GM19023 (cell line): ENCODE data around the gene HOMER3.
"Not testable (repeated sequence)": the region's sequence is repeated elsewhere in the genome, so short reads cannot be mapped to it uniquely, and the experiment has no call there.

Source experiments
- ATAC-seq: cut with Tn5 transposase; IDR thresholded peaks from one replicate; pipeline ENCODE4 v1.9.1; 2021; ENCODE audit warnings: mild to moderate bottlenecking, moderate library complexity; ENCODE audit not compliant: unreplicated experiment

HOMER3 gene

GRCh38 chr19:18903156-18904037 lies 37.6 kb downstream of the HOMER3 start:
- ATAC-seq = no peak

DNA sequence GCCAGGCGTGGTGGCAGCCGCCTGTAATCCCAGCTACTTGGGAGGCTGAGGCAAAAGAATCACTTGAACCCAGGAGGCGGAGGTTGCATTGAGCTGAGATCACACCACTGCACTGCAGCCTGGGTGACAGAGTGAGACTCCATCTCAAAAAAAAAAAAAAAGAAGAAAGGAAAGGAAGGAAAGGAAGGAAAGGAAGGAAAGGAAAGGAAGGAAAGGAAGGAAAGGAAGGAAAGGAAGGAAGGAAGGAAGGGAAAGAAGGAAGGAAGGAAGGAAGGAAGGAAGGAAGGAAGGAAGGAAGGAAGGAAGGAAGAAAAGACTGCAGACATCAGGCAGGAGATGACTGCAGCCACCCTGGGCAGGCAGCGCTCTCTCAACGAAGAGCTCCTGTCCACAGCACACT lies 38.5 kb downstream of the HOMER3 start:
- ATAC-seq = not testable (repeated sequence)

DNA sequence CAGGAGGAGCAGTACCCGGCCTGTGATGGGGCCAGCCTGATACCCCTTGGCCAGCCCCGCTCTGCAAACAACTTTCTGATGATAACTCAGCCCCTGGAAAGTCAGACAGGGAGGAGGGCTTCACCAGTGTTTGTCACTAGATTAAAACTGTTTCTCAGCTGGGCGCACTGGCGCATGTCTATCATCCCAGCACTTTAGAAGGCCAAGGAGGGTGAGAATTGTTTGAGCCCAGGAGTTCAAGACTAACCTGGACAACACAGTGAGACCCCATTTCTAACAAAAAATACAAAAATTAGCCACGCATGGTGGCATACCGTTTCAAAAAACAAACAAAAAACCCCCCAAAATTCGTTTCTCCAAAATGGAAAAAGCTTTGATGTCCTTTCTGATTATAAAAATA lies 39.5 kb downstream of the HOMER3 start:
- ATAC-seq = no peak

DNA sequence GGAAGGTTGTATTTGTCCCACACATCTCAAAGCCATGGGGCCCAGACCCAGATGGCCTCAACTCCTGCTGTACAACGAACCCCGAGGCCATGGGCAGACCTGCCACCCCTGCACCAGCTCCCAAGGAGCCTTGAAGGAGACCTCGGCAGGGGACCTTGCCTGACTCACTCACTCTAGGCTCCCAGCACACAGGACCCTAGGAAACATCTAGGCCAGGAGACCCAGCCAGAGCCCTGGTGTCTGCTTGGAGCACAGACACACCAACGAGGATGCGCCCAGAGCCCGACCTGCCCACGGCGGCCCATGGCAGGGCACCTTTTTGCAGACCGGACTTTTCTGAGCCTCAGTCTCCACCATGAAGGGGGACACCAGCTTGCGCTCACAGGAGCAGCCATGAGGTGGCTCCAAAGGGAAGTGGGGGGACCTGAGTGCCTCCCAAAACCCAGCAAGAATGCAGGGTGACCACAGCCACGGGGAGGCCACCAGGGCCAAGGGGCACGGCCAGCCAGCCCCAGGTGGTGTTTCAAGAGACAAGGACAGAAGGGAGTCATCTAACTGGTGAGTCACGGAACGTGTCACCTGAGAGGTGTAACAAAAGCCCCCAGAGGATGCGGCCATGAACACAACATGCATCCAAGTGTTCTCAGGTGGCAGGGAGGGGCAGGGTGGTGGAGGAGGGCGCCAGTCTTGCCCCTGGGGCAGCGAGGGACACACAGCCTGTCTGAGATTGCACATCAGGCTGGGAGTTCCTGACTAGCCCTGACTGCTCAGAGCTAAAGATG lies 40.1 kb downstream of the HOMER3 start:
- no peak for ATAC-seq

DNA sequence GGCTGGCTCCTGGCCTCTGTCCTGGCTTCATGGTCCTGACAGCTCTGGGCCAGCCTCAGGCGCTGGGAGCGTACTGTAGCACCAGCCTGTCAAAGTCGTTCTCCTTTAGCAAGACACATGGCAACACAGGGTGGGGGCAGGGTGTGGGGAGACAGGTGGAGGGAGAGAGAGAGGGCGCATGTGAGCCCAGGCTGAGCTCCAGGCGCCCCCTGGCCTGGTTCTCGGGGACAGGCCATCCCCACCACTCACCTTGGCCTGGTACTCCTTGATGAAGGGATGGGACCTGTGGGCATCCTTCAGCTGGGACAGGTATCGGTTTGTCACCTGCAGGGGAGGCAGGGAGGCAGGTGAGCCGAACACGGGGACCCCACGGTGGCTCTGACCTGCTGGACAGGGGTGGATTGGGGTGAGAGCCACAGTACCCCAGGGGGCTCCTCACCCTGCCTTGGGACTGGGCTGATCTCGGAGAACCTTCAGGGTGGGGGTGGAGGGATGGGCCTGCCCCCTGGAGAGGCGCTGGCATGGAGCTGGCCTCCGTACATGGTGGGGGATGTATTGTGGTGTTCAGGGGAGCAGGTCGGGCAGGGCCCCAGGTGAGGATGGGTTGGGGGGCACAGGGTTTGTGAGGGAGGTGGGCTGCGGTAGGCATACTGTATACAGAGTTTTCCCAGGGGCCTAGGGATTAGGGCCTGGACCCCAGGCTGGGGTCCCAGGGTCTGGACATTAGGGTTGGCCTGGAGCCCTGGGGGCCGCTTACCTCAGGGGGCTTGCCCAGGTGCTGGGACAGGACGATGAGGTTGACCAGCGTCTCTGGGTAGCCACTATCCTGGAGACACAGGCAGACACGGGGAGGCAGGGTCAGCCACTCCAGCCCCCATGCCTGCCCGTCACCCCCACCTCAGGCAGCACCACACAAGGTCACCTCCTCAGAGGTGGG lies 41.1 kb downstream of the HOMER3 start:
- ATAC-seq = no peak

DNA sequence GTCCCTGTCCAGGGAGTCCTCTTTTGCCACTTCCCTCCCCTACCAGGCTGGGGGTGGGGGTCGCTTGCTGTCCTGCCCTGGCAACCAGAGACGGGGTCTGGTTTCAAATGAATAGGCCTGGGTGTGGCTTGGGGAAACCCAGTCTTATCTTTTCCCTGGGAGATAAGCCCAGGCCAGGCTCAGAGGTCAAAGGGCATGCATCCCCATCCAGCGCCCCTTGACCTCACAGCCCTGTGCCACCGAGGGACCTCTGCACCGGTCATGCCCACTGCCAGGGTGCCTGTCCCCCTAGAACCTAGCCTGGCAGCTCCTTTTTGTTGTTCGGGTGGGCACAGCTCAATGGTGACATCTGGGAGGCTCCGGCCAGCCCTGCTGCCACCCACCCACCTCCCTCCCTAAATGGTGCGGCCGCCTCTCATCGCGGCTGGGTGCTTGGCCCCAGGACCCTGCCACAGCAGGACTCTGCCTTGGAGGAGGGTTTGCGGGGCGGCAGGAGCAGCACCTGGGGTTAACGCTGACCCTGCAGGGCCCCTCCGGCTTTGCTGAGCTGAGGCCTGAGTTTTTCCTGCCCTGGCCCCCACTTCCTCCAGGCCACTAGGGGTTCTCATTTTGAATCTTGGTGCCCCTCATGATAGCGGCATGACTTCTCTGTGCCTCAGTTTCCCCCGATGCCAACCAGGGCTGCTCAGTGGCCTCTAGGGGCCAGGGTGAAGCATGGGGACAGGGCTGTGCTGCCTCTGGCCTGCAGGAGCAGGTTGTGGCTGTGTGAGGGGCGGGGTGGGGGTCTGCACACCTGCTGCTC lies 42.2 kb downstream of the HOMER3 start:
- no peak for ATAC-seq

DNA sequence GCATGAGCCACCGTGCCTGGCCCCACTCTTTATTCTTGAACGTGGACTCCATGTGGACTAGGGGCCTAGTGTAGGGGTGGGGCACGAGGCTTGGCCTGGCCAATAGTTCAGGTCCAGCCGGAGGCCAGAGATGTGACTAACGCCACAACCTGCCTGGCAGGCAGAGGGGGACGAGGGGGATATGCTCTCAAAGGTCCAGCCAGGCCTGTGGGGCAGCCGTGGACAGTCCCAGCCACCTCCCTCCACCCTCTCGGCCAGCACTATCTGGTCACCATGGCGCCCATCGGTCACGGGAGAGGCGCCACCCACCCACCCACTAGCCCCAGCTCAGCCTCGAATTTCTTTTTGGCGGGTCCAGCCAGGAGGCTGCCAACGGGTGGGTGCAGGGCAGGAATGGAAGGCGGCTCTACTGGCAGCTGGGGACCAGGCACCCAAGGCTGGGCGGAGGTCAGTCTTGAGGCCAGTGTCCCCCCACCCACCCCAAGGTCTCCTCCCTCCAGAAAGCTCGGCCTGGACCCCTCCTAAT lies 42.9 kb downstream of the HOMER3 start:
- ATAC-seq = no peak

DNA sequence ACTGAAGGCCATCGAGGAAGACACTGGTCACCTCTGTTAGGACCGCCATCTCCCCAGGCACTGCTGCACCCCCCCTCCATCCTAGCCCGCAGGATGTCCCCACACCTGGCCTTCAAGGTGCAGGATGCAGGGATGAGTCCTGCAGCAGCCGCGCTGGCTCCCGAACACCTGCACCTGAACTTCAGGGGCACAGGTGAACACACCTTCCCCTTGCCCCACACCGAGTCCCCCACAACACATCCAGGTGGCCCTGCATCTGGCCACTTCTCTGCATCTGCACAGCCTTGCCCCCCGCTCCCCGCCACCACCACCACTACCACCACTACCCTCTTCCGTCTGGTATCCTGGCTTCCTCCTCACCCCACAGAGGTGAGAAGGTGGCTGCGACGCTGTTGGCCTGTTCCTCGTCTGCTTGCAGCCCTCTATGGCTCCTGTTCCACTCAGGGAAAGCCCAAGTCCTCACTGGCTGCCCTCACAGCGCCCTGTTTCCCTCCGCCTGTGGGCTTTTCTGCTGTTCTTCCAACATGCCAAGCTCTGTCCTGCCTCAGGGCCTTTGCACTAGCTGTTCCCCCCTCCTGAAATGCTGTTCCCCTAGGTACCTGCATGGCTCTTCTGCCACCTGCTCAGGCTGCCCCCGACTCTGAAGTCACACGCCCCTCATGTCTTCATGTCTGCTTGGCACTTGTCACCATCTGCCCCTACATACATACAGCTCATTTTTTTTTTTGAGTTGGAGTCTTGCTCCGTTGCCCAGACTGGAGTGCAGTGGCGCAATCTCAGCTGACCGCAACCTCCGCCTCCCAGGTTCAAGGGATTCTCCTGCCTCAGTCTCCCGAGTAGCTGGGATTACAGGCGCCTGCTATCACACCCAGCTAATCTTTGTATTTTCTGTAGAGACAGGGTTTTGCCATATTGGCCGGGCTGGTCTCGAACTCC lies 43.7 kb downstream of the HOMER3 start:
- no peak for ATAC-seq

DNA sequence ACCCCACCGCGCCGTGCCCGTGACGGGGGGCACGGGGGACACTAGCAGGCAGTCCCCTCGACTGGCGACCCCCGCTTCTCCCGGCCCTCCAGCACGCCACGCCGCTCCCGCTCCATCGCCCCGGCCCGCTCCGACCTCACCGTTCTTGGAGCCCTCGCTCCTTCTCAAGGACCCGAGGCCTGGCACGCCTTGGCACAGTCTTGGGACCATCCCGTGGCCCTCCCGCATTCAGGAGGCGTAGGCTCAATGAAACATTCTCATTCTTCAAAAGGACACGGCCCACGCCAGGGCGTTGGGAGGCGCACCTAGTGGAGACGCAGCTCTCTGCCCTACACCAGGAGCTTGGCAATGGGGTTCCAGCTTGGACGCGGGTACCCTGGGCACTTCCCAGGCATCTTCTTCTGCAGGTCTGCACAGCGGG lies 44.6 kb downstream of the HOMER3 start:
- ATAC-seq = no peak

DNA sequence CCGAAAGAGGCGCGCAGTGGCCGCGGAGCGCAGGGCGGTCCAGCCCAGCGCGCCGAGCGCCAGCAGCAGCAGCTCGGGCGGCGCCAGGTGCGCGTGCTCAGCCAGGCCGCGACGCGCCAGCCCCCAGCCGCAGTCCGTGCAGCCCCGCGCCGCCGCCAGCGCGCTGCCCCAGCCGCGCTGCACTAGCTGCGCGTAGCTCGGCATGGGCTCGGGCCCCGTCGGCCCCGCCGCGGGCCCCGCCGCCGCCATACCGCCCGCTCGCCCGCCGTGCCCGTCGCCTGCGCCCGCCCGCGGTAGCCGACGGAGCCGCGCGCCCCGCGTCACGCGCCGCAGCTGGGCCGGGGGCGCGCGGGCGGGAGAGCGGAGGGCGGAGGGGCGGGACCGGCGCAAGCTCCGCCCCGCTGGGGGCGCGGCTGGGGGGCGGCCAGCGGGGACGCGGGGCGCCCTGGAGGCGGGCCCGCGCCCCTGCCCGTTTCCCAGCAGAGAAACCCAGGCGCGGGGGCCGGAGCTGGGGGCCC lies 45.1 kb downstream of the HOMER3 start, which contains the start of gene CERS1:
TSS of gene CERS1 (minus strand) at position 335 of the 518 bp plus-strand sequence. CDS start at position 249, 86 bp downstream.
- ATAC-seq = no peak

DNA sequence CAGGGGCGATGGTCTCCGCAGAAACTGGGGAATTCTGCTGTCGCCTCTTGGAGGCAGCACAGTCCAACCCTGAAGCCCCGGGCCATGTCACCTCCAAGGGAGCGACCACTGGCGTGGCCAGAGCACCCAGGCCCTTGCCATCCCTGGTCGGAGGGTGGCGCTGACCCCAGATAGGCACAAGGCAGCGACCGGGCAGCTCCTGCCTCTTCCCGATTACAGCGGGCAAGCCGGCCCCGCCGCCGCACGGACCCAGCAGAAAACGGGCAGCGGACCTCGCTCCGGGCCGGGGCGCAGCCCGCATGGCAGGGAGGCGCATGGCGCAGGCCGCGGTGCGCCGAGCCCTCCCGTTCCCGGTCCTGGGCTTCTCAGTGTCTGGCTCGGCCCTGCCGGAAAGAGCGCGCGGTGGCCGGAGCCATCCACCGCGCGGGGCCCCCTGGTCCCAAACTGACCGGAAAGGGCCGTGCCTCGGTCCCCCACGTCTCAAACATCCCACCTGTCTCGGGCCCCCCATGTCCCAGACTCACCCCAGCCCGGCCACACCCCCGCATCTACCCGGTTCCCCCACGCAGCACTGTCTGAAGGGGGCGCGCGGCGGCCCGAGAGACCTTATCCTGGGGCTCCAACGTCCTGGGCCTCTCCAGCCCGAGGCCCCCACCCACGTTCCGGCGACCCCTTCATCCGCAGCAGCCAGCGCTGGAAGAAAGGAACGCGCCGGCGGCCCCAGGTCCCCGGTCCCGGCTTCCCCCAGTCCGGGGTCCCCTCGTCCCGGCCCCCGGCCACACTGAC lies 45.8 kb downstream of the HOMER3 start:
- no peak for ATAC-seq

GRCh38 chr19:18894254-18895037 lies 46.6 kb downstream of the HOMER3 start:
- ATAC-seq = no peak

GRCh38 chr19:18893587-18894253 lies 47.3 kb downstream of the HOMER3 start:
- no peak for ATAC-seq

DNA sequence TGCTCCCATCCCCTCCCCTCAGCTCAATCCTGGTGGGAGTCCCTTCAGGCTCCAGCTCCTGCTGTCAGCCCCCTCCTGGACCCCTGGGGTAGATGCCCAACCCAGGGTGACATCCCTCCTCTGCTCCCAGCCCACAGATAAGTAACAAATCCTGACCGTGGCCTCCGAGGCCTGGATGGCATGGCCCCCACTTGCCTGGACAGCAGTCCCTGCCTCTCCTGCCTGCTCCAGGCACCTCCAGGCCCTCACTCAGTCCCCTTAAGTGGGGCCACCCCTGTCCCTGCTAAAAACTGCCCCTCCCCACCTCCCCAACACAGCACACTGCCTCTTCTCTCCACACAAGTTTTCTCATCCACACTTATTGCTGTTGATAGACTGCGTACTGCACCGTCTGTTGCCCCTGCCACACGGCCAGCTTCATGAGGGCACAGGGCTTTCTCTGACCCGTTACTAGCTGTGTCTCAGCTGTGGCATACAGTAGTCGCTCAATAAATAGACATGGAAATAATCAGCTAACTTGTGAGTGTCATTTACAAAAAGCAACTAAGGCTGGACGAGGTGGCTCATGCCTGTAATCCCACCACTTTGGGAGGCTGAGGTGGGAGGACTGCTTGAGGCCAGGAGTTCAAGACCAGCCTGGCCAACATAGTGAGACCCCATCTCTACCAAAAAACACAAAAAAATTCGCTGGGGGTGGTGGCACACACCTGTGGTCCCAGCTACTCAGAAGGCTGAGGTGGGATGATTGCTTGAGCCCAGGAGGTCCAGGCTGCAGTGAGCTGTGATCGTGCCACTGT lies 50.9 kb downstream of the HOMER3 start:
- ATAC-seq = no peak

DNA sequence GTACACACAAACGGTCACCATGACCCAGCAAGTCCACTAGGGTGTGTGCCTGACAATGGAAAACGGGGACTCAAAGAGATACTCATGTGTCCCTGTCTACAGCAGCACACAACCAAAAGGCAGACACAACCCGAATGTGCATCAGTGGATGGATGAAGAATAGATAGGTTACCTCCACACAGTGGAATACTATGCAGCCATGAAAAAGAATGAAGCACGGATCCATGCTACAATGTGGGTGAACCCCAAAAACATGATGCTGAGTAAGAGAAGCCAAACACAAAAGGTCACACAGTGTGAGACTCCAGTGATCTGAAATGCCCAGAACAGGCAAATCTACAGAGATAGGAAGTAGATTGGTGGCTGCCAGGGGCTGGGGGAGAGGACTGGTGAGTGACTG lies 54.0 kb downstream of the HOMER3 start:
- ATAC-seq = no peak
